Measurements from ENCODE around the gene STOM. TPM values are rescaled to one million over a fixed set of nuclear protein-coding genes. Genes with fewer than 3 reads are reported as not detected.

STOM gene
- total and polyA plus RNA-seq, 7 experiments from 2014 or later = 8.8 to 59.8 (median 13.3) TPM

DNA sequence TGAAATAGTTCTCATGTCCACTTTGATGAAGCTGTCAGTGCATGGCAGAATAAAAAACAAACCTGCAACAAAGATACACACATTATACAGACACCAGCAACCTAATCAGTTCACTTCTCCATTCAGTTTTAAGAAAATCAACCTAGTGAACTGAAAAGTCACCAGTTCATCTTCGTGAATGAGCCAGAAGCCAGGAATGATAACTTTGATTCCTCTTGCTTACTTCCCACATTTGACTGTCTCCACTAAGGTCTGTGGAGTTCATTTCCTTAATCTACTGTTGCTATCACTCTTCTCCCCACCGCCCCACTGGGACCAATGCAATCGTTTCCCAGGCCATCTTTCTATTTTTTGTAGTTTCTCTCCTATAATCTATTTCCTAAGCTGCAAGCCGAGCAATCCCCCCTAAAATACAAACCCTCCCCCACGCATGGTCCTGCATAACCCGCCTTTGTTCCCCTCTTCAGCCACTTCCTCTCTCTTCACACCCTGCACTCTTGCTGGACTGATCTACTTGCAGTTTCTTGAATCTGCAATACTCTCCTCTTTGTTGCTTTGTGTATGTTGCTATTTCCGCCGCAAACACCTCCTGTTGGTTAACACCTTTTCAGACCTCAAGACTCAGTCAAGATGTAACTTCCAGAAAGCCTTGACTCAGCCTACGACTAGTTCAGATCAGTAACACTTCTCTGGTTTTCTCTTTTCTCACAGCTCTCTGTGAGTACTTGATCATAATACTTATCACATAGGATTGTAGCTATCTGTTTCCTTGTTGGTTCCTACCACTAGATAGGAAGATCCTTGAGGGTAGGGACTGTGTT, 16.6 kb downstream of the STOM start:
- Histone ChIP-seq H3K27ac (ENCODE audit: low read depth, low read length) (no peak overlapping the region), H3K27me3 (ENCODE audit: control insufficient read depth in 2 of 2, insufficient read depth in 2 of 2, low read length in 2 of 2) (no peaks in the 10 kb centered on the region), H3K4me3 (ENCODE audit: low read length) (no peak overlapping the region), H3K9me3 (ENCODE audit: control insufficient read depth in 2 of 3, low read length in 3 of 3) (no peaks in the 10 kb centered on the region), H3K4me1 (ENCODE audit: control insufficient read depth in 2 of 2, insufficient read depth in 2 of 2, low read length in 2 of 2) (peaks cover 4 to 63% of the 10 kb centered on the region in 2 donors), H3K36me3 (ENCODE audit: control insufficient read depth in 2 of 3, insufficient read depth in 3 of 3, low read length in 3 of 3) (peaks cover 2 to 18% (median 17%) of the 10 kb centered on the region in 3 experiments)
- Mint-ChIP-seq H3K27ac (peak overlapping the region in 5 of 9 donors; percentile 1 to 74 (median 53)), H3K36me3 (peaks cover 0 to 37% (median 22%) of the 10 kb centered on the region in 5 donors), H3K4me1 (peaks cover under 1 to 64% (median 18%) of the 10 kb centered on the region in 7 donors), H3K9me3 (no peaks in the 10 kb centered on the region), H3K27me3 (no peaks in the 10 kb centered on the region), H3K4me3 (peak overlapping the region in 4 of 10 donors; percentile 6 to 62 (median 26))
- DNase-seq (peak in 2 of 9 donors; percentile 9 to 51), ATAC-seq (peak; percentile 89)
- intact Hi-C loops (cut with micrococcal nuclease) = loop anchor here (1.0 to 2.0 kb wide), 4 partner anchors 17 to 462 kb away; partner anchors contain the start of gene STOM (in 2 of the 2)
- POLR2A ChIA-PET = no interaction called here
- CTCF ChIA-PET = no interaction called here

DNA sequence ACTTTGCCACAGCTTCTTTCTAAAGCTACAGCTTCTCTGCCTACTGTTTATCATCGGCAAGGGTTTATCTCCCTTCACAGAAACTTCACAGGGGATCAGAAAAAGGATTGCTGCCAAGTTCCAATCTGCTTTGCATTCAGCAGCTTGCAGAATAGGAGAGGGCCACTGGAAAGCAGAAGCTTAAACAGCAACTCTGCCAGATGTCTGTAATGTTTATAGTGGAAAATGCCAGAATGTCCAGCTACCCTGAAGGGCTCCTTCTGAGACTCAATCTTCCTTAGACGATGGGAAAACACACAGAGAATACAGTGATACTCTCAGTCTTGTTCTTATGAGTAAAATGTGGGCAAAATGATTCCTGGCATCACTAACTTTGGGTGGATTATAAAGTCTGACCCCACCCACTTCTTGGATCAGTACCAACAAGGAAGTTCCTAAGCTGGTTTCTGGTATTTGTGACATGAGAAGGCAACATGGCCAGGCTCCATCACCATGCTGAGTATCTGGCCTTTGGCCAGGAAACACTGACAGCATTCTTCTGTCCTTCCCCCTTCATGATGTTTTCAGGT, 19.0 kb downstream of the STOM start:
- no peak overlapping the region for H3K27ac ChIP-seq (ENCODE audit: low read depth, low read length)
- H3K9me3 ChIP-seq (ENCODE audit: control insufficient read depth in 2 of 3, low read length in 3 of 3) = no peaks in the 10 kb centered on the region
- H3K27me3 Mint-ChIP-seq = no peaks in the 10 kb centered on the region
- H3K27ac Mint-ChIP-seq = no peak overlapping the region
- ATAC-seq = no peak
- H3K36me3 Mint-ChIP-seq = peaks cover 3 to 48% (median 28%) of the 10 kb centered on the region in 5 donors
- POLR2A ChIA-PET = no interaction called here
- no peak overlapping the region for H3K4me3 Mint-ChIP-seq
- no peaks in the 10 kb centered on the region for H3K27me3 ChIP-seq (ENCODE audit: control insufficient read depth in 2 of 2, insufficient read depth in 2 of 2, low read length in 2 of 2)
- peaks cover 2 to 34% (median 23%) of the 10 kb centered on the region in 3 experiments for H3K36me3 ChIP-seq (ENCODE audit: control insufficient read depth in 2 of 3, insufficient read depth in 3 of 3, low read length in 3 of 3)
- H3K9me3 Mint-ChIP-seq = no peaks in the 10 kb centered on the region
- intact Hi-C loops (cut with micrococcal nuclease) = no loop called here
- CTCF ChIA-PET = interaction anchor here (0.7 to 3.1 kb wide), 3 partner anchors 31 to 51 kb away, joined by 3 to 12 read pairs (median 3); no protein-coding TSS in a partner anchor
- no peak for DNase-seq
- H3K4me3 ChIP-seq (ENCODE audit: low read length) = no peak overlapping the region
- peaks cover 0 to 46% of the 10 kb centered on the region in 2 donors for H3K4me1 ChIP-seq (ENCODE audit: control insufficient read depth in 2 of 2, insufficient read depth in 2 of 2, low read length in 2 of 2)
- peaks cover 0 to 51% (median 8%) of the 10 kb centered on the region in 7 donors for H3K4me1 Mint-ChIP-seq

DNA sequence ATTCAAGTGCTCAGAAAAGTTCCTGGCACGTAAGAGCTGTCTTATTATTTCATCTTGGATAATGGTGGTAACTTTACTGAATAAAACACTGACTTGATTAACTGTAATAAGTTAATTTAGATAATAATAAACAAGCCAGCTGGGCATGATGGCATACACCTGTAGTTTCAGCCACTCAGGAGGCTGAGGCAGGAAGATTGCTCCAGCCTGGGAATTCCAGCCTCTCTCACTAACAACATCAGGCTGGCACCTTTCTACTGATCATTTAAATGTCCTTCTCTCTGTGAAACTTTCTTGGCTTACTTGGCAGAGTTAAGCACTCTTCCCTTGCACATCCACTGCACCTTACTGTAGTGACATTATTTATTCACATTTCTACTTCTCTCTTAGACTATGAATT, 20.0 kb downstream of the STOM start:
- H3K36me3 ChIP-seq (ENCODE audit: control insufficient read depth in 2 of 3, insufficient read depth in 3 of 3, low read length in 3 of 3) = peaks cover 2 to 39% (median 23%) of the 10 kb centered on the region in 3 experiments

DNA sequence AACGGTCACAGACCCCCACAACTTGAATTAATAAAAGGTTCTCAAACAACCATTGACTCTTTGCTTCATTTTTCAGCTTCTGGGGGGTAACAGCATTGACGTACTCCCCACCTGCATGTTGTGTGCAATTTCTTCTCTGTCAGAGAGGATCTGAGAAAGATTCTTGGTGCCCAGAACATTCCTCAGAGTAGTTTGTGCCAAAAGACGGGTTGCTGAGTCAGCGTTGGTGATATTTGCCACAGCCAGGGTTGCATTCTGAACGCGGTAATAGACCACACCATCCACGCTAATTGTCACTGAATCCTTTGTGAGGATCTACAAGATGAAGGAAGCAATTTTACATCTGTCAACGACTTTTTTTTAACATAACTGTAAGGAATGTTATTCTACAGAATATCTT, 21.0 kb downstream of the STOM start:
- no peak for DNase-seq
- Histone ChIP-seq H3K27me3 (ENCODE audit: control insufficient read depth in 2 of 2, insufficient read depth in 2 of 2, low read length in 2 of 2) (no peaks in the 10 kb centered on the region), H3K4me1 (ENCODE audit: control insufficient read depth in 2 of 2, insufficient read depth in 2 of 2, low read length in 2 of 2) (peaks cover 0 to 28% of the 10 kb centered on the region in 2 donors), H3K9me3 (ENCODE audit: control insufficient read depth in 2 of 3, low read length in 3 of 3) (no peaks in the 10 kb centered on the region), H3K36me3 (ENCODE audit: control insufficient read depth in 2 of 3, insufficient read depth in 3 of 3, low read length in 3 of 3) (peaks cover 2 to 43% (median 23%) of the 10 kb centered on the region in 3 experiments), H3K4me3 (ENCODE audit: low read length) (no peak overlapping the region), H3K27ac (ENCODE audit: low read depth, low read length) (no peak overlapping the region)
- CTCF ChIA-PET = interaction anchor here (3.1 kb wide), 1 partner anchor 29 kb away, joined by 12 read pairs; no protein-coding TSS in a partner anchor
- H3K27me3 Mint-ChIP-seq = no peaks in the 10 kb centered on the region
- intact Hi-C loops (cut with micrococcal nuclease) = no loop called here
- no peak overlapping the region for H3K4me3 Mint-ChIP-seq
- no peaks in the 10 kb centered on the region for H3K9me3 Mint-ChIP-seq
- H3K4me1 Mint-ChIP-seq = peaks cover 0 to 43% (median 8%) of the 10 kb centered on the region in 7 donors
- ATAC-seq = no peak
- POLR2A ChIA-PET = no interaction called here
- peaks cover 3 to 43% (median 28%) of the 10 kb centered on the region in 5 donors for H3K36me3 Mint-ChIP-seq
- H3K27ac Mint-ChIP-seq = no peak overlapping the region

More for the DNA sequence above, 20.0 kb downstream of the STOM start:
- no peak overlapping the region for H3K4me3 Mint-ChIP-seq
- peaks cover 0 to 46% (median 8%) of the 10 kb centered on the region in 7 donors for H3K4me1 Mint-ChIP-seq
- peaks cover 0 to 38% of the 10 kb centered on the region in 2 donors for H3K4me1 ChIP-seq (ENCODE audit: control insufficient read depth in 2 of 2, insufficient read depth in 2 of 2, low read length in 2 of 2)
- H3K36me3 Mint-ChIP-seq = peaks cover 3 to 47% (median 28%) of the 10 kb centered on the region in 5 donors
- intact Hi-C loops (cut with micrococcal nuclease) = no loop called here
- POLR2A ChIA-PET = no interaction called here
- H3K27ac ChIP-seq (ENCODE audit: low read depth, low read length) = no peak overlapping the region
- no peak overlapping the region for H3K27ac Mint-ChIP-seq
- ATAC-seq (no peak), DNase-seq (no peak)
- CTCF ChIA-PET = interaction anchor here (1.2 to 3.1 kb wide), 2 partner anchors 30 to 51 kb away, joined by 3 to 12 read pairs; no protein-coding TSS in a partner anchor
- no peaks in the 10 kb centered on the region for H3K9me3 Mint-ChIP-seq
- no peaks in the 10 kb centered on the region for H3K27me3 Mint-ChIP-seq
- no peaks in the 10 kb centered on the region for H3K9me3 ChIP-seq (ENCODE audit: control insufficient read depth in 2 of 3, low read length in 3 of 3)
- no peaks in the 10 kb centered on the region for H3K27me3 ChIP-seq (ENCODE audit: control insufficient read depth in 2 of 2, insufficient read depth in 2 of 2, low read length in 2 of 2)
- no peak overlapping the region for H3K4me3 ChIP-seq (ENCODE audit: low read length)

DNA sequence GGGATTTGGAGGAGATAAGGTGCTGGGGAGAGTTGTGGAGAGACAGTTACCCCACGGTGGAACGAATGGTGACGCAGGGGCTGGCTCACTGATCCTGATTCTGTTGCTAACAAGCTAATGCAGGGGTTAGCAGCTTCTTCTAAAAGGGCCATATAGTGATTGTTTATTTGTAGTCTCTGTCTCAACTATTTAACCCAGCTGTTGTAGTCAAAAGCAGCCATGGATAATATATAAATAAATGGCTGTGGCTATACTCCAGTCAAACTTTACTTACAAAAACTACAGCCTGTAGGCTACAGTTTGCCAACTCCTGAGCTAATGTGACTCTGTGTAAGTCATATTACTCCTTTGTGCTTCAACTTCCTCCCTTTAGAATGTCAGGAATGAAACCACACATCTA, 21.8 kb downstream of the STOM start:
- no peak for DNase-seq
- H3K9me3 Mint-ChIP-seq = peaks cover 0 to 2% (median 0%) of the 10 kb centered on the region in 11 donors
- H3K4me1 Mint-ChIP-seq = peaks cover 0 to 38% (median under 1%) of the 10 kb centered on the region in 7 donors
- intact Hi-C loops (cut with micrococcal nuclease) = no loop called here
- H3K27ac Mint-ChIP-seq = no peak overlapping the region
- Histone ChIP-seq H3K27me3 (ENCODE audit: control insufficient read depth in 2 of 2, insufficient read depth in 2 of 2, low read length in 2 of 2) (no peaks in the 10 kb centered on the region), H3K9me3 (ENCODE audit: control insufficient read depth in 2 of 3, low read length in 3 of 3) (no peaks in the 10 kb centered on the region), H3K27ac (ENCODE audit: low read depth, low read length) (no peak overlapping the region), H3K36me3 (ENCODE audit: control insufficient read depth in 2 of 3, insufficient read depth in 3 of 3, low read length in 3 of 3) (peaks cover 2 to 43% (median 17%) of the 10 kb centered on the region in 3 experiments), H3K4me1 (ENCODE audit: control insufficient read depth in 2 of 2, insufficient read depth in 2 of 2, low read length in 2 of 2) (peaks cover 0 to 21% of the 10 kb centered on the region in 2 donors), H3K4me3 (ENCODE audit: low read length) (no peak overlapping the region)
- H3K27me3 Mint-ChIP-seq = no peaks in the 10 kb centered on the region
- POLR2A ChIA-PET = no interaction called here
- no peak overlapping the region for H3K4me3 Mint-ChIP-seq
- peaks cover 5 to 35% (median 22%) of the 10 kb centered on the region in 5 donors for H3K36me3 Mint-ChIP-seq
- no peak for ATAC-seq
- CTCF ChIA-PET = no interaction called here

DNA sequence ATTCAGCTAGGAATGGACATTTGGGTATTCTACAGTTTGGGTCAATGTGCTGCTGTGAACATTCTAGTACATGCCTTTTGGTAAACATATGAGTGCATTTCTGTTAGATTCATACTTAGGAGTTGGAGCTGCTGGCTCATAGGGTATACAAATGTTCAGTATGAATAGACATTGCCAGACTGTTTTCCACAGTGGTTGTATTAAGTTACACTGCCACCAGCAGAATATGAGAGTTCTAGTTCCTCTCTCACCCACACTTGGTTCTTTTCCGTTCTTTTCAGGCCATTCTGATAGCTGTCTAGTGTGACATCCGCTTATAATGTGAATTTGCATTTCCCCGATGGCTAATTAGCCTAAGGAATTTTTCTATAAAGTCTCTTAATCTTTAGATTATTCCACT, 25.0 kb downstream of the STOM start:
- DNase-seq (no peak), ATAC-seq (no peak)
- peaks cover 0 to 2% (median 0%) of the 10 kb centered on the region in 11 donors for H3K9me3 Mint-ChIP-seq
- peaks cover 8 to 24% (median 19%) of the 10 kb centered on the region in 5 donors for H3K36me3 Mint-ChIP-seq
- ChIA-PET CTCF (interaction anchor here (0.5 to 2.0 kb wide), 2 partner anchors 24 to 67 kb away, joined by 3 to 7 read pairs; no protein-coding TSS in a partner anchor), POLR2A (no interaction called here)
- no peak overlapping the region for H3K27ac Mint-ChIP-seq
- no peak overlapping the region for H3K4me3 Mint-ChIP-seq
- intact Hi-C loops (cut with micrococcal nuclease) = no loop called here
- no peaks in the 10 kb centered on the region for H3K9me3 ChIP-seq (ENCODE audit: control insufficient read depth in 2 of 3, low read length in 3 of 3)
- H3K27me3 ChIP-seq (ENCODE audit: control insufficient read depth in 2 of 2, insufficient read depth in 2 of 2, low read length in 2 of 2) = no peaks in the 10 kb centered on the region
- H3K27me3 Mint-ChIP-seq = no peaks in the 10 kb centered on the region
- H3K4me1 Mint-ChIP-seq = peaks cover 0 to 16% (median 0%) of the 10 kb centered on the region in 7 donors
- H3K4me1 ChIP-seq (ENCODE audit: control insufficient read depth in 2 of 2, insufficient read depth in 2 of 2, low read length in 2 of 2) = no peaks in the 10 kb centered on the region
- H3K27ac ChIP-seq (ENCODE audit: low read depth, low read length) = no peak overlapping the region
- H3K36me3 ChIP-seq (ENCODE audit: control insufficient read depth in 2 of 3, insufficient read depth in 3 of 3, low read length in 3 of 3) = peaks cover 2 to 30% (median 5%) of the 10 kb centered on the region in 3 experiments
- no peak overlapping the region for H3K4me3 ChIP-seq (ENCODE audit: low read length)
